ENCODE results near the gene IRGC. TPM values are rescaled to one million over a fixed set of nuclear protein-coding genes. Genes with fewer than 3 reads are reported as not detected.
"Not testable (repeated sequence)": the region's sequence is repeated elsewhere in the genome, so short reads cannot be mapped to it uniquely, and the experiment has no call there.

The IRGC gene
- total RNA-seq (2014; rRNA removed; shearing (Covaris generic); ENCODE audit: low replicate concordance): not detected in 2 replicates

- no peak for DNase-seq
These were observed at the start of gene IRGC for GRCh38 chr19:43715776-43716175. IRGC (plus strand) TSS chr19:43716076; CDS start chr19:43718559, 2,483 bp downstream.

GRCh38 chr19:43667126-43667875, 48.6 kb upstream of the IRGC start:
- Histone ChIP-seq H3K4me3 (no peak overlapping the region), H3K36me3 (peaks cover 50% of the 10 kb centered on the region)

More at GRCh38 chr19:43715776-43716175, at the start of gene IRGC:
- H3K9me3 ChIP-seq: no peaks in the 10 kb centered on the region
- no peaks in the 10 kb centered on the region for H3K27me3 ChIP-seq
- H3K4me3 ChIP-seq: no peak within 1 kb of the TSS
- no peaks in the 10 kb centered on the region for H3K36me3 ChIP-seq

GRCh38 chr19:43667876-43668405, 47.9 kb upstream of the IRGC start:
- no peaks in the 10 kb centered on the region for H3K27me3 ChIP-seq
- peak overlapping the region; percentile 22 for H3K4me3 ChIP-seq
- no peak for DNase-seq
- 0 out of 2 replicates have a peak, but pooled peaks cover 1% of the 10 kb centered on the region for H3K9me3 ChIP-seq
- peaks cover 44% of the 10 kb centered on the region for H3K36me3 ChIP-seq

More at GRCh38 chr19:43667126-43667875, 48.6 kb upstream of the IRGC start:
- no peak for DNase-seq
- Histone ChIP-seq H3K27me3 (no peaks in the 10 kb centered on the region), H3K9me3 (0 out of 2 replicates have a peak, but pooled peaks cover 1% of the 10 kb centered on the region)

GRCh38 chr19:43668406-43669109, 47.3 kb upstream of the IRGC start:
- no peaks in the 10 kb centered on the region for H3K27me3 ChIP-seq
- H3K9me3 ChIP-seq: 0 out of 2 replicates have a peak, but pooled peaks cover 1% of the 10 kb centered on the region
- peak; percentile 98 for DNase-seq
- H3K4me3 ChIP-seq: peak overlapping the region; percentile 61
- peaks cover 38% of the 10 kb centered on the region for H3K36me3 ChIP-seq

GRCh38 chr19:43672061-43672679, 43.7 kb upstream of the IRGC start:
- DNase-seq: no peak
- Histone ChIP-seq H3K9me3 (0 out of 2 replicates have a peak, but pooled peaks cover 1% of the 10 kb centered on the region), H3K36me3 (peaks cover 8% of the 10 kb centered on the region), H3K4me3 (no peak overlapping the region), H3K27me3 (no peaks in the 10 kb centered on the region)

- no peaks in the 10 kb centered on the region for H3K36me3 ChIP-seq
- H3K4me3 ChIP-seq: no peak overlapping the region
- H3K9me3 ChIP-seq: no peaks in the 10 kb centered on the region
- DNase-seq: no peak
- no peaks in the 10 kb centered on the region for H3K27me3 ChIP-seq
These were observed 42.2 kb upstream of the IRGC start for GRCh38 chr19:43673637-43674036.

GRCh38 chr19:43674183-43674582, 41.7 kb upstream of the IRGC start:
- no peaks in the 10 kb centered on the region for H3K27me3 ChIP-seq
- H3K9me3 ChIP-seq: no peaks in the 10 kb centered on the region
- DNase-seq: no peak
- H3K36me3 ChIP-seq: no peaks in the 10 kb centered on the region
- H3K4me3 ChIP-seq: no peak overlapping the region

GRCh38 chr19:43674596-43674995, 41.3 kb upstream of the IRGC start:
- no peaks in the 10 kb centered on the region for H3K27me3 ChIP-seq
- H3K9me3 ChIP-seq: no peaks in the 10 kb centered on the region
- no peak overlapping the region for H3K4me3 ChIP-seq
- no peaks in the 10 kb centered on the region for H3K36me3 ChIP-seq
- no peak for DNase-seq

GRCh38 chr19:43675269-43675879, 40.5 kb upstream of the IRGC start:
- Histone ChIP-seq H3K27me3 (no peaks in the 10 kb centered on the region), H3K36me3 (no peaks in the 10 kb centered on the region), H3K9me3 (no peaks in the 10 kb centered on the region), H3K4me3 (no peak overlapping the region)
- peak; percentile 62 for DNase-seq

- no peak overlapping the region for H3K4me3 ChIP-seq
- H3K27me3 ChIP-seq: no peaks in the 10 kb centered on the region
- no peak for DNase-seq
- no peaks in the 10 kb centered on the region for H3K36me3 ChIP-seq
- H3K9me3 ChIP-seq: no peaks in the 10 kb centered on the region
These were observed 40.0 kb upstream of the IRGC start for GRCh38 chr19:43675906-43676305.

- no peaks in the 10 kb centered on the region for H3K9me3 ChIP-seq
- H3K36me3 ChIP-seq: no peaks in the 10 kb centered on the region
- DNase-seq: no peak
- H3K27me3 ChIP-seq: no peaks in the 10 kb centered on the region
- H3K4me3 ChIP-seq: no peak overlapping the region
These were observed 37.2 kb upstream of the IRGC start for GRCh38 chr19:43678512-43679261.

GRCh38 chr19:43681821-43682220, 34.1 kb upstream of the IRGC start:
- H3K9me3 ChIP-seq: no peaks in the 10 kb centered on the region
- no peaks in the 10 kb centered on the region for H3K36me3 ChIP-seq
- H3K4me3 ChIP-seq: no peak overlapping the region
- no peaks in the 10 kb centered on the region for H3K27me3 ChIP-seq
- no peak for DNase-seq

- not testable (repeated sequence) for H3K4me3 ChIP-seq, H3K9me3 ChIP-seq, DNase-seq, H3K27me3 ChIP-seq, H3K36me3 ChIP-seq
These were observed 33.6 kb upstream of the IRGC start for GRCh38 chr19:43682269-43682668.

GRCh38 chr19:43682824-43683661, 32.8 kb upstream of the IRGC start:
- Histone ChIP-seq H3K27me3 (no peaks in the 10 kb centered on the region), H3K9me3 (no peaks in the 10 kb centered on the region), H3K4me3 (no peak overlapping the region), H3K36me3 (no peaks in the 10 kb centered on the region)
- DNase-seq: no peak

- Histone ChIP-seq H3K9me3 (no peaks in the 10 kb centered on the region), H3K36me3 (no peaks in the 10 kb centered on the region), H3K27me3 (no peaks in the 10 kb centered on the region), H3K4me3 (no peak overlapping the region)
- no peak for DNase-seq
These were observed 32.0 kb upstream of the IRGC start for GRCh38 chr19:43683905-43684304.
